PFSK-1 (cell line): ENCODE measurements around the gene IRF7.

Experiments used
- POLR2AphosphoS5 ChIP-seq: IDR thresholded peaks from 2 replicates; pipeline ENCODE4 v1.6.1; 2012; ENCODE audit warnings: low read depth, mild to moderate bottlenecking, control low read depth, low read length, moderate library complexity
- SIN3A ChIP-seq: IDR thresholded peaks from 2 replicates; pipeline ENCODE4 v1.6.1; 2012; ENCODE audit warnings: mild to moderate bottlenecking, low read length, moderate library complexity, borderline replicate concordance; ENCODE audit not compliant: insufficient read depth
- TAF1 ChIP-seq: IDR thresholded peaks from 2 replicates; pipeline ENCODE4 v1.6.1; 2012; ENCODE audit warnings: low read length, control low read depth, borderline replicate concordance; ENCODE audit not compliant: insufficient read depth
- TF ChIP-seq, protein P1 (sequence below), 2 experiments: IDR thresholded peaks; 2 replicates each; pipeline versions ENCODE4 v1.6.1 to v1.8.0; 2011 to 2012; ENCODE audit warnings: low read depth in 2 of 2, low read length in 2 of 2, control low read depth in 1 of 2, inconsistent platforms in 1 of 2, mild to moderate bottlenecking in 1 of 2, moderate library complexity in 1 of 2; ENCODE audit not compliant: insufficient read depth in 1 of 2

DNA sequence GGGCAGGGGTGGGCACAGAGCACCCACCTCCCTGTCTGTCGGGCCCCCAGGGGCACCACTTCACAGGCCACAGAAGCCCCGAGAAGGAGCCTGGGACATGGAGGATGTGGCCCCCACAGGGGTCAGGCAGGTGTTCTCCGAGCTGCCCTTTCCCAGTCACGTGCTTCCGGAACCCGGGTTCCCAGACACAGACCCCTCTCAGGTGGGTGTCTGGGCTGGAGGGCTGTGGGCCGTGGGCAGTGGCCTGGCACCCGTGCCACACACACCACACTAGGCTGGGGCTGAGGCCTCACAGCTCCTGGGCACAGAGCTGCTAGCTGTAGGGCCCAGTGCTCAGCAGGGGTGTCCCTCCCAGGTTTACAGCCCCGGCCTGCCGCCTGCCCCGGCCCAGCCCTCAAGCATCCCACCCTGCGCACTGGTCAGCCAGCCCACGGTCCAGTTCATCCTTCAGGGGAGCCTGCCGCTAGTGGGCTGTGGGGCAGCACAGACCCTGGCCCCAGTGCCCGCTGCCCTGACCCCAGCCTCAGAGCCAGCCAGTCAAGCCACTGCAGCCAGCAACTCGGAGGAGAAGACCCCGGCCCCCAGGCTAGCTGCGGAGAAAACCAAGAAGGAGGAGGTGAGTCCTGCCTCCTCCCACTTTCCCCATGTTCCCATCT, 5.5 kb downstream of the IRF7 start:
- TF ChIP-seq, protein P1, sequence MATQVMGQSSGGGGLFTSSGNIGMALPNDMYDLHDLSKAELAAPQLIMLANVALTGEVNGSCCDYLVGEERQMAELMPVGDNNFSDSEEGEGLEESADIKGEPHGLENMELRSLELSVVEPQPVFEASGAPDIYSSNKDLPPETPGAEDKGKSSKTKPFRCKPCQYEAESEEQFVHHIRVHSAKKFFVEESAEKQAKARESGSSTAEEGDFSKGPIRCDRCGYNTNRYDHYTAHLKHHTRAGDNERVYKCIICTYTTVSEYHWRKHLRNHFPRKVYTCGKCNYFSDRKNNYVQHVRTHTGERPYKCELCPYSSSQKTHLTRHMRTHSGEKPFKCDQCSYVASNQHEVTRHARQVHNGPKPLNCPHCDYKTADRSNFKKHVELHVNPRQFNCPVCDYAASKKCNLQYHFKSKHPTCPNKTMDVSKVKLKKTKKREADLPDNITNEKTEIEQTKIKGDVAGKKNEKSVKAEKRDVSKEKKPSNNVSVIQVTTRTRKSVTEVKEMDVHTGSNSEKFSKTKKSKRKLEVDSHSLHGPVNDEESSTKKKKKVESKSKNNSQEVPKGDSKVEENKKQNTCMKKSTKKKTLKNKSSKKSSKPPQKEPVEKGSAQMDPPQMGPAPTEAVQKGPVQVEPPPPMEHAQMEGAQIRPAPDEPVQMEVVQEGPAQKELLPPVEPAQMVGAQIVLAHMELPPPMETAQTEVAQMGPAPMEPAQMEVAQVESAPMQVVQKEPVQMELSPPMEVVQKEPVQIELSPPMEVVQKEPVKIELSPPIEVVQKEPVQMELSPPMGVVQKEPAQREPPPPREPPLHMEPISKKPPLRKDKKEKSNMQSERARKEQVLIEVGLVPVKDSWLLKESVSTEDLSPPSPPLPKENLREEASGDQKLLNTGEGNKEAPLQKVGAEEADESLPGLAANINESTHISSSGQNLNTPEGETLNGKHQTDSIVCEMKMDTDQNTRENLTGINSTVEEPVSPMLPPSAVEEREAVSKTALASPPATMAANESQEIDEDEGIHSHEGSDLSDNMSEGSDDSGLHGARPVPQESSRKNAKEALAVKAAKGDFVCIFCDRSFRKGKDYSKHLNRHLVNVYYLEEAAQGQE (IDR thresholded peaks at IDR 0.05; ENCODE audit: insufficient read depth in 1 of 2, low read depth in 2 of 2, low read length in 2 of 2), result no peak
- no peak for TF ChIP-seq POLR2AphosphoS5
- TF ChIP-seq TAF1, result no peak
- no peak for TF ChIP-seq SIN3A
